DND-41 (cell line): ENCODE measurements around the gene CNTNAP3.
"Not testable (repeated sequence)": the region's sequence is repeated elsewhere in the genome, so short reads cannot be mapped to it uniquely, and the experiment has no call there.

ENCODE experiments used
- CTCF ChIP-seq: IDR thresholded peaks from 2 replicates; pipeline ENCODE4 v1.5.1; 2012; ENCODE audit warnings: borderline replicate concordance, low read length, moderate library complexity, mild to moderate bottlenecking; ENCODE audit not compliant: poor library complexity, severe bottlenecking; ENCODE audit errors: extremely low read depth
- EZH2 ChIP-seq: IDR thresholded peaks from 3 replicates; pipeline ENCODE4 v1.6.1; 2012; ENCODE audit warnings: borderline replicate concordance, low read depth, mild to moderate bottlenecking, moderate library complexity, low read length, inconsistent platforms; ENCODE audit not compliant: severe bottlenecking

GRCh38 chr9:39062966-39063365, 225.0 kb downstream of the CNTNAP3 start:
- TF ChIP-seq CTCF, EZH2: not testable (repeated sequence)
